Occipital lobe (tissue), 2 donors: ENCODE results near the gene PELI1. TPM values are rescaled to one million over a fixed set of nuclear protein-coding genes. Genes with fewer than 3 reads are reported as not detected.
"Not testable (repeated sequence)": the region's sequence is repeated elsewhere in the genome, so short reads cannot be mapped to it uniquely, and the experiment has no call there.

Experiments
- DNase-seq: peaks from one replicate; lab custom pipeline; 2025; lab: John Stamatoyannopoulos, UW
- total RNA-seq: library from RNA; depleted of rRNA; stranded (reverse); fragments of >200 nt; gene quantifications from one replicate; pipeline ENCODE4 v1.2.3, GENCODE V29; 2014

The PELI1 gene
- total RNA-seq, 1 donor from 2014 or later = 88.9 TPM

DNA sequence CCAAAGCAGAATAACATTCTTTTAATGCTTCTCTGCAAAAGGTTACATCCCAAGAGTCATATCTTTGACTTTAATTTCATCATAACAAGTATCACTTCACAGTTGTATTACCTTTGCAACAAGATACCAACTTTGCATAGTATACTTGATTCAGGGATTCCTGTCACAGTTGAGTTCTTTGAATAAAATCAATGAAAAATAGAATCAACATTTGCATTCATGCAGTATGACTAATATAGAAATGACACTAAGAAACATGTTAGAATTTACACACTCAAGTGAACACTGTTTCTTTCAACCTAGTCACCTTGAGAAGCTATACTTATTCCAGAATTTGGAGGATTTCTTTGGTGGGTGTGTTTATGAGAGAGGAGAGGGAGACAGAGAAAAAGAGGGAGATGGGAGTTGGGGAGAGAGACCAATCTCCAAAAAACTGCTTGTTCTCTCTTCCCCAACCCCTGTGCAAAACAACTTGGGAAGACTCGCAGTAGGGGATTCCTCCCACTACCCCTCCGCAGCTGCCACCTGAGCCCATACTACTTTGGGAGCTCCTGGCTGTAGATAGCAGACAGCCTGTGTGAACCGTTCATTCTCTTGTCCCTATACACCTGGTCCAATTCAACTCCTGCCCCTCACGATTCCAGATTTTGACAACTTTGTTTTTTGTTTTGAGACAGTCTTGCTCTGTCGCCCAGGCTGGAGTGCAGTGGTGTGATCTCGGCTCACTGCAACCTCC lies 57.7 kb downstream of the PELI1 start:
- no peak for DNase-seq

DNA sequence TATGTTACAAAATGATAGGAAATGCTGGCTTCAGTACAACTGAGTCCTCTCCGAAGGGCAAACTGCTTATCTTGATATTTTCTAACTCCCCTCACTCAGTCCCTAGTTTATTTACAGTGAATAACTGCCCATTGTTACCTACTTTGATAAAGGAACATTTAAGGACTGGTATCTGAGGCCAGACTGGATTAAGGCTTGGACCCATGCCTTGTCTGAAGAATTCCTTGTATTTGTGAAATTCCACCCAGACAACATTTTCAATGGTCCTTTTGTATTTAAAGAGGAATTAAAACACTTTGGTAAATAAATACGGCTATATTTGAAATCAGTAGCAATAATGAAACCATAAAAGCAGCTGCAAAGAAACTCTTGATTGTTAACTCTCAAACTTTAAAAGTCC lies 58.3 kb downstream of the PELI1 start:
- no peak for DNase-seq

- DNase-seq = no peak
These were observed 63.2 kb downstream of the PELI1 start for GRCh38 chr2:64081046-64081445.

GRCh38 chr2:64080179-64080578 lies 64.0 kb downstream of the PELI1 start:
- DNase-seq = no peak

DNA sequence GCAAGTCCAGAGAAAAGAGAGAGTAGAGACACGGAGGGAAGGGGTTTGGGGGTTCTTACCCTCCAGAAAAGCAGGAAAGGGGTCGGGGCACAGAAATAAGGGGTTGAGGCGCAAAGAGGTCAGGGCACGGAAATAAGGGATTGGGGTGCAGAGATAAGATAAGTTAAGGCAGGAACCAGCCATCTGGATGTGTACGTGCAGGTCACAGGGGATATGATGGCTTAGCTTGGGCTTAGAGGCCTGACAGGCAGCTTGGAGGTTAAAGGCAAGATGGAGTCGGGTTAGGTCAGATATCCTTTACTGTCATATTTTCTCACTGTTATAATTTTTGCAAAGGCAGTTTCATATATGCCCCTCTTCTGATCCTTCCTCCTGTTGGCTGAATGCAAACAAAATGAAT lies 64.5 kb downstream of the PELI1 start:
- not testable (repeated sequence) for DNase-seq

DNA sequence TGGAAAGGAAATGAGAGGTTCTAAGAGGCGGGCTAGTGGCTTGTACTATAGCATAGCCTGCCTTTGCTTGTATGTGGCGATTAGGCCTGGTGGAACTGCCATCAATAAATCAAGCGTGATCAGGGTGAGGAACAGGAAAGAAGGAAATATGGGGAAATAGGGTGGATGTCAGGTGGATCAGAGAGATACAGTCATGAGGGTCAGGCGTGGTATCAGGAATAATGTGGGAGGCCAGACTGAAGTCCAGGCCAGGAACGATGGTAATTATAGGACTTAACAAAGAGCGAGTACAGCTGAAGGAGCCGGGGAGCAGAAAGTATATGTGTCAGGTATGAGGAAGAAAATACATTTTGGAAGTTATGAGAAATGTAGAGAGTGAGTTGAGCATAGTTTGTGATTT lies 67.4 kb downstream of the PELI1 start:
- not testable (repeated sequence) for DNase-seq

DNA sequence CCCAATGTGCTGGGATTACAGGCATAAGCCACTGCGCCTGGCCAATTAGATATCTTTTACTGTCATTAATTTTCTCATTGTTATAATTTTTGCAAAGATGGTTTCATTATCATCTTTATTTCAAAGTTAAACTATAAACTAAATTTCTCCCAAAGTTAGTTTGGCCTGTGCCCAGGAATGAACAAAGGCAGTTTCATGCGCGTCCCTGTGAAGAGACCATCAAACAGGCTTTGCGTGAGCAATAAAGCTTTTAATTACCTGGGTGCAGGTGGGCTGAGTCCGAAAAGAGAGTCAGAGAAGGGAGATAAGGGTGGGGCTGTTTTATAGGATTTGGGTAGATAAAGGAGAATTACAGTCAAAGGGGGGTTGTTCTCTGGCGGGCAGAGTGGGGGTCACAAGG lies 69.6 kb downstream of the PELI1 start:
- not testable (repeated sequence) for DNase-seq

- no peak for DNase-seq
These were observed 76.9 kb downstream of the PELI1 start for GRCh38 chr2:64067326-64067725.

- no peak for DNase-seq
These were observed 78.7 kb downstream of the PELI1 start for GRCh38 chr2:64065516-64065915.

DNA sequence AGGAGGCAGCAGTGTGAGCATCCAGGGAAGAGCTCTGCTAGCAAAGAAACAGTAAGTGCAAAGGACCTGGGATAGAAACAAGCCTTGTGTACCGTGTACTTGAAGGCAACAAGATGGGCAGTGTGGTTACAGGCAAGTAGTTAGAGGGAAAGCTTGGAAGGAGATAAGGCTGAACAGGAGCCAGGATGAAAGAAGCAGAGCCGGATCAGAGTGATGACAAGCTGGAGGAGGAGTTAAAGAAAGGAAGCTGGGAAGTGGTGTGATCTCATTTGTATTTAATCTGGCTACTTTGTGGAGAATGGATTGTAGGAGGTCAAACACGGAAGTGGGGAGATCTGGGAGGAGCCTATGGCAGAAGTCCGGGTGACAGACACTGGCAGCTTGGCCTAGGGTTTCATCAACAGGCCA lies 80.3 kb downstream of the PELI1 start:
- DNase-seq = no peak

- DNase-seq = no peak
These were observed 80.8 kb downstream of the PELI1 start for GRCh38 chr2:64063454-64063853.

- DNase-seq = no peak
These were observed 81.4 kb downstream of the PELI1 start for GRCh38 chr2:64062840-64063239.

DNA sequence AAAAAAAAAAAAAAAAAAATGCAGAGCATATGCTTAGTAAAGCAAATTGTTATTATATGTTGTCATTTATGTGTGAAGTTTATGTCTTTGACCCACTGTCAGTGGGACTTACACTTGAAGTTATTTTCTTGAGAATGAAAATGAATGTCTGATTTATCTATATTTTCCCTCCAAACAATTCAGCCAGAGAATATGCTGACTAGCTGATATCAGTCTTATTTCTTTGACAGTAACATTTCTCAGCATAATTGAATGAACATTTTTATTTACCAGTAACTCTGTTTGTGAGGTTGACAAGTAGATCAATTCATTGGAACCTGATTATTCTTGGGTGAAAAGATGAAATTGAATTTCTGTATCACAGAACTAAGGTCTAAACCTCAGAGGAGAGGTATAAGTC lies 85.0 kb downstream of the PELI1 start:
- no peak for DNase-seq

GRCh38 chr2:64056021-64056420 lies 88.2 kb downstream of the PELI1 start:
- no peak for DNase-seq

- DNase-seq = no peak
These were observed 89.9 kb downstream of the PELI1 start for GRCh38 chr2:64054161-64054915.

GRCh38 chr2:64052463-64053241 lies 91.6 kb downstream of the PELI1 start:
- DNase-seq = no peak

DNA sequence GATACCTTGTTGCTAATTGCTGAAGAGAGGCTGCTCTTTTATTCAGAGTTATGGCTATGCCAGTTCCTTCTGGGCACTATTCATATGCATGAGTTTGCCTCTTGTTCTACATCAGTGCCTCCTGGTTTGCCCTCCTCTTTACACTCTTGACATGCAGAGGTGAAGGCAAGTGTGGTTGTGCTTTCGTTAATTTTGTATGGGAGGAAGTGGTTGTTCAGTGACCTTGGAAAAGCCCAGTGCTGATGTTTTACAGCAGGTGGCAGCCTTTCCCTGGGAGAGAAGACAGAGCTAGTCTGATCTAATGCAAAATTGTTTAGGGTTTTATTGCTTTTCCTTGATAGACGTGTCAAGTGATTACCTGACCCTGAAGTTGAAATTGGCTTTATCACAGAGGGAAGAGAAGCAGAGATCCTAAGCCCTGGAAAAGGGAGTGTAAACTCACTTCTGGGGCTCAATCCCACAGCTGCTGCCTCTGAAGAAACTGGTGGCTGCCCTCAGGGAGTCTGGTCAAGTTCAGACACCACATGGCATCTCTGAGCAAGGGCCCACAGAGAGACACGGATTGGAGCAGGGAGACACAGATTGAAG lies 94.5 kb downstream of the PELI1 start:
- DNase-seq = peak; percentile 30

- no peak for DNase-seq
These were observed 98.3 kb downstream of the PELI1 start for GRCh38 chr2:64045938-64046337.
